ENCODE data around the gene OR2A5.
"Not testable (repeated sequence)": the region's sequence is repeated elsewhere in the genome, so short reads cannot be mapped to it uniquely, and the experiment has no call there.

DNA sequence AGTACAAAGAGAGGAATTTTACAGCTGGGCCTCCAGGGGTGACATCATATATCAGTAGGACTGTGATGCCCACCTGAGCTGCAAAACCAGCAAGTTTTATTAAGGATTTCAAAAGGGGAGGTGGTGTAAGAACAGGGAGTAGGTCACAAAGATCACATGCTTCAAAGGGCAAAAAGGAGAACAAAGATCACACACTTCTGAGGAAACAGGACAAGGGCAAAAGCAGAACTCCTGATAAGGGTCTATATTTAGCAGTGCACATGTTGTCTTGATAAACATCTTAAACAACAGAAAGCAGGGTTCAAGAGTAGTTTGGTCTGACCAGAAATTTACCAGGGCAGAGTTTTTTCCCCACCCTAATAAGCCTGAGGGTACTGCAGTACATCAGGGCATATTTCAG lies 38.7 kb upstream of the OR2A5 start:
- TF ChIP-seq, protein P1, sequence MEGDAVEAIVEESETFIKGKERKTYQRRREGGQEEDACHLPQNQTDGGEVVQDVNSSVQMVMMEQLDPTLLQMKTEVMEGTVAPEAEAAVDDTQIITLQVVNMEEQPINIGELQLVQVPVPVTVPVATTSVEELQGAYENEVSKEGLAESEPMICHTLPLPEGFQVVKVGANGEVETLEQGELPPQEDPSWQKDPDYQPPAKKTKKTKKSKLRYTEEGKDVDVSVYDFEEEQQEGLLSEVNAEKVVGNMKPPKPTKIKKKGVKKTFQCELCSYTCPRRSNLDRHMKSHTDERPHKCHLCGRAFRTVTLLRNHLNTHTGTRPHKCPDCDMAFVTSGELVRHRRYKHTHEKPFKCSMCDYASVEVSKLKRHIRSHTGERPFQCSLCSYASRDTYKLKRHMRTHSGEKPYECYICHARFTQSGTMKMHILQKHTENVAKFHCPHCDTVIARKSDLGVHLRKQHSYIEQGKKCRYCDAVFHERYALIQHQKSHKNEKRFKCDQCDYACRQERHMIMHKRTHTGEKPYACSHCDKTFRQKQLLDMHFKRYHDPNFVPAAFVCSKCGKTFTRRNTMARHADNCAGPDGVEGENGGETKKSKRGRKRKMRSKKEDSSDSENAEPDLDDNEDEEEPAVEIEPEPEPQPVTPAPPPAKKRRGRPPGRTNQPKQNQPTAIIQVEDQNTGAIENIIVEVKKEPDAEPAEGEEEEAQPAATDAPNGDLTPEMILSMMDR (conservative IDR thresholded peaks at IDR 0.05; ENCODE audit: low read depth, low read length): not testable (repeated sequence)
- TF ChIP-seq CHD1 (IDR thresholded peaks at IDR 0.05; ENCODE audit: low read depth, low read length); CEBPB (IDR thresholded peaks at IDR 0.05; ENCODE audit: low read depth, low read length); MAFK (IDR thresholded peaks at IDR 0.05; ENCODE audit: low read depth, low read length); POLR2A (IDR thresholded peaks at IDR 0.05; ENCODE audit: low read depth, low read length); RFX5 (IDR thresholded peaks at IDR 0.05; ENCODE audit: low read depth, low read length); RAD21 (IDR thresholded peaks at IDR 0.05; ENCODE audit: low read length); SMC3 (IDR thresholded peaks at IDR 0.05; ENCODE audit: low read depth, low read length); MXI1 (IDR thresholded peaks at IDR 0.05; ENCODE audit: borderline replicate concordance, low read depth, low read length): not testable (repeated sequence)
- TF ChIP-seq, protein P2, sequence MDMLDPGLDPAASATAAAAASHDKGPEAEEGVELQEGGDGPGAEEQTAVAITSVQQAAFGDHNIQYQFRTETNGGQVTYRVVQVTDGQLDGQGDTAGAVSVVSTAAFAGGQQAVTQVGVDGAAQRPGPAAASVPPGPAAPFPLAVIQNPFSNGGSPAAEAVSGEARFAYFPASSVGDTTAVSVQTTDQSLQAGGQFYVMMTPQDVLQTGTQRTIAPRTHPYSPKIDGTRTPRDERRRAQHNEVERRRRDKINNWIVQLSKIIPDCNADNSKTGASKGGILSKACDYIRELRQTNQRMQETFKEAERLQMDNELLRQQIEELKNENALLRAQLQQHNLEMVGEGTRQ (IDR thresholded peaks at IDR 0.05; ENCODE audit: low read depth, low read length): not testable (repeated sequence)
- TF ChIP-seq, protein P3, sequence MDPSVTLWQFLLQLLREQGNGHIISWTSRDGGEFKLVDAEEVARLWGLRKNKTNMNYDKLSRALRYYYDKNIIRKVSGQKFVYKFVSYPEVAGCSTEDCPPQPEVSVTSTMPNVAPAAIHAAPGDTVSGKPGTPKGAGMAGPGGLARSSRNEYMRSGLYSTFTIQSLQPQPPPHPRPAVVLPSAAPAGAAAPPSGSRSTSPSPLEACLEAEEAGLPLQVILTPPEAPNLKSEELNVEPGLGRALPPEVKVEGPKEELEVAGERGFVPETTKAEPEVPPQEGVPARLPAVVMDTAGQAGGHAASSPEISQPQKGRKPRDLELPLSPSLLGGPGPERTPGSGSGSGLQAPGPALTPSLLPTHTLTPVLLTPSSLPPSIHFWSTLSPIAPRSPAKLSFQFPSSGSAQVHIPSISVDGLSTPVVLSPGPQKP (IDR thresholded peaks at IDR 0.05; ENCODE audit: borderline replicate concordance, low read depth, low read length): not testable (repeated sequence)

Data from IMR-90 (cell line).